HFF-Myc (cell line): ENCODE results near the gene USP3.

ENCODE experiments used
- DNase-seq: peaks from one replicate; pipeline ENCODE4 v3.0.0-alpha.2; 2011; ENCODE audit warnings: low read depth; ENCODE audit errors: extremely low read depth
- H3K4me3 ChIP-seq: replicated peaks from 2 replicates; pipeline ENCODE4 v1.5.1; 2011; ENCODE audit warnings: low read depth, mild to moderate bottlenecking, control low read depth, low read length
- CTCF ChIP-seq: IDR thresholded peaks from 2 replicates; pipeline ENCODE4 v1.5.1; 2012; ENCODE audit warnings: mild to moderate bottlenecking, low read depth, low read length, control low read depth; ENCODE audit errors: missing control alignments

The USP3 gene

GRCh38 chr15:63506537-63507035, 2.2 kb downstream of the USP3 start:
- DNase-seq, result no peak
- H3K4me3 ChIP-seq, result peak overlapping the region; percentile 87
- no peak for TF ChIP-seq CTCF

- TF ChIP-seq CTCF, result no peak
- H3K4me3 ChIP-seq, result no peak overlapping the region
- DNase-seq, result no peak
These were observed 3.8 kb downstream of the USP3 start for GRCh38 chr15:63507878-63508818.

- no peak for TF ChIP-seq CTCF
- no peak for DNase-seq
- H3K4me3 ChIP-seq, result no peak overlapping the region; the same call in 1 of the 2 replicates
These were observed 4.9 kb downstream of the USP3 start for GRCh38 chr15:63509056-63509954.

GRCh38 chr15:63509955-63510940, 5.9 kb downstream of the USP3 start:
- no peak for DNase-seq
- TF ChIP-seq CTCF, result no peak
- H3K4me3 ChIP-seq, result peak overlapping the region; percentile 0; the same call in 1 of the 2 replicates

- DNase-seq, result no peak
- H3K4me3 ChIP-seq, result no peak overlapping the region
- TF ChIP-seq CTCF, result no peak
These were observed 7.8 kb downstream of the USP3 start for GRCh38 chr15:63512148-63512547.

- no peak for DNase-seq
- no peak for TF ChIP-seq CTCF
- no peak overlapping the region for H3K4me3 ChIP-seq
These were observed 8.9 kb downstream of the USP3 start for GRCh38 chr15:63513271-63513670.
